CD4-positive, alpha-beta T cell treated with Interleukin-17A for 1 hour (primary cell): ENCODE data around the gene LCMT2.
A peak's percentile ranks its signal among the peaks of the same experiment; 100 is the strongest.

ENCODE experiments used
- DNase-seq: peaks from one replicate; pipeline ENCODE4 v3.0.0-alpha.2; 2020

LCMT2 gene, protein sequence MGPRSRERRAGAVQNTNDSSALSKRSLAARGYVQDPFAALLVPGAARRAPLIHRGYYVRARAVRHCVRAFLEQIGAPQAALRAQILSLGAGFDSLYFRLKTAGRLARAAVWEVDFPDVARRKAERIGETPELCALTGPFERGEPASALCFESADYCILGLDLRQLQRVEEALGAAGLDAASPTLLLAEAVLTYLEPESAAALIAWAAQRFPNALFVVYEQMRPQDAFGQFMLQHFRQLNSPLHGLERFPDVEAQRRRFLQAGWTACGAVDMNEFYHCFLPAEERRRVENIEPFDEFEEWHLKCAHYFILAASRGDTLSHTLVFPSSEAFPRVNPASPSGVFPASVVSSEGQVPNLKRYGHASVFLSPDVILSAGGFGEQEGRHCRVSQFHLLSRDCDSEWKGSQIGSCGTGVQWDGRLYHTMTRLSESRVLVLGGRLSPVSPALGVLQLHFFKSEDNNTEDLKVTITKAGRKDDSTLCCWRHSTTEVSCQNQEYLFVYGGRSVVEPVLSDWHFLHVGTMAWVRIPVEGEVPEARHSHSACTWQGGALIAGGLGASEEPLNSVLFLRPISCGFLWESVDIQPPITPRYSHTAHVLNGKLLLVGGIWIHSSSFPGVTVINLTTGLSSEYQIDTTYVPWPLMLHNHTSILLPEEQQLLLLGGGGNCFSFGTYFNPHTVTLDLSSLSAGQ

GRCh38 chr15:43329960-43330779 lies at the start of gene LCMT2:
Gene LCMT2 (minus strand): TSS chr15:43330573. CDS start chr15:43330489, 84 bp downstream.
- DNase-seq: peak; percentile 95

GRCh38 chr15:43378601-43379000 lies 48.2 kb upstream of the LCMT2 start:
- no peak for DNase-seq

DNA sequence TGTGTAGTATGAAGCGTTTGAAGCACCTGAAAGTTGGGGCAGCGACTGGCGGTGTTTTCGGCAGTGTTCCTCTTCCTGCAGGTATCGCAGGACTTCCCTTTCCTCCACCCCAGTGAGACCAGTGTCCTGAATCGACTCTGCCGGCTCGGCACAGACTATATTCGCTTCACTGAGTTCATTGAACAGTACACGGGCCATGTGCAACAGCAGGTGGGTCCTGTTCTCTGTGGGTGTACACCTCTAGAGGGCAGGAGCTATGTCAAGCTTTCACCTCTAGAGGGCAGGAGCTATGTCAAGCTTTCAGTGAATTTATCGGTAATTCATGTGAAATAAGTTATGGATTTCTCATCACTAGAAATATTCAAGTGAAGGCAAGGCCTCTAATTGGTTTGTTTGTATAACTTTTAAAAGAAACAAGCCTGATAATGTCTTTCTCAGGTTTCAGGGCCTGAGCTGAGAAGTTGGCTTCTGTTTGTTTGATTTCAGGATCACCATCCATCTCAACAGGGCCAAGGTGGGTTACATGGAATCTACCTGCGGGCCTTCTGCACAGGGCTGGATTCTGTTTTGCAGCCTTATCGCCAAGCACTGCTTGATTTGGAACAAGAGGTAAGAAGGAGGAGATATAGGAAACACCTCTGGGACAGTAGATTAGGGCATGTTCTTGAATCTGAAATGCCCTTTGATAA lies 45.8 kb upstream of the LCMT2 start:
- peak; percentile 54 for DNase-seq

GRCh38 chr15:43370975-43371974 lies 40.9 kb upstream of the LCMT2 start, which contains the start of the genes TUBGCP4 and ZSCAN29:
Gene TUBGCP4 (plus strand): TSS chr15:43371101. CDS start chr15:43371355, 254 bp downstream.
Gene ZSCAN29 (minus strand): TSS chr15:43371043. CDS start chr15:43369913, 1,130 bp downstream.
- peak; percentile 78 for DNase-seq

- DNase-seq: no peak
These were observed 40.1 kb upstream of the LCMT2 start for GRCh38 chr15:43370310-43370974.

GRCh38 chr15:43361313-43361903 lies 31.0 kb upstream of the LCMT2 start:
- no peak for DNase-seq

- DNase-seq: no peak
These were observed 30.4 kb upstream of the LCMT2 start for GRCh38 chr15:43360821-43361220.

DNA sequence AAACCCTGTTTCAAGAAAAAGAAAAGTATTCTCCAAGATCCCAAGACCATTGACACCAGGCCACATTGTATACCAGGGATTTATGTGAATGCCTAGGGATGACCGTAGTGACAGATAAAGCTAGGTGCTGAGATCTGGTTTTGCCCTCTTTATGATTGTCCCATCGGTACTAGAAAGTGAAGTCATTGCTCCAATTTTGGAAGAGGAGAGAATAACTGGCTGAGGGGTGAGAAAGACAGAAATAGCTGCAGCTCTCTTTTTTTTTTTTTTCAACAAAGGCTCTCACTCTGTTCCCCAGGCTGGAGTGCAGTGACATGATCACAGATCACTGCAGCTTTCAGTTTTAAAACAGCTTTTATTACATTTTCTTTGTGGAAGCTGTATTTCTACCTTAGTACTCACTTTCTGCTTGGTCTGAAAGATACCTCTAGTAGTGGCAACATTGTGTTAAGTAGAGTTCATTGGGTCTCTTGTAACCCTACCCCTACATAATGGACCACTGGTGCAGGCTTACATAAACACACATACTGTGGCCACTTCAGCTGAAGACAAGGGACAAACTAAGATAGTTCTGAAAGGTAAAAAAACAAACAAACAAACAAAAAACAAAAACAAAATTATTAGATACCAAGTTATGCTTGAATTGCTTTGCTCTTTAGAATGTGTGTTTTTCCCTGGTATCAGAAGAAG lies 22.5 kb upstream of the LCMT2 start:
- no peak for DNase-seq

DNA sequence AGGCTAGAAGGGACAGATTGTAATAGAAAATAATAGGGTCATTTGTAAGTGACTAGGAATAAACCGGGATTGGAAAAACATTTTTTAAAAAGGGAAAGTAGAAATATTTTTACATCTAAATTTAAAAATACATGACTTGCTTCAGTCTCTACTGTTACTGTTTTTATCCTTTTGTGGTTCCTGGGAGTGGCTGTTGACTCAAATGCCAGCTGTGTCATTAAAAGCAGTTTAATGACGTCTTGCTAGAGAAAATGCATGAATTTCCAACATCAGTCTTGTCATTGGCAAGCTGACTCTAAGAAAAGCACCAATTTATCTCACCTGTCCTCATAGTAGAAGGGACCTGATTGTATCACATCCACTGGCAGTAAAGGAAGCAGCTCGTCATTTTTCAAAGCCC lies 16.7 kb upstream of the LCMT2 start:
- no peak for DNase-seq

GRCh38 chr15:43346305-43346704 lies 15.9 kb upstream of the LCMT2 start:
- peak; percentile 15 for DNase-seq

GRCh38 chr15:43330780-43331087 lies 361 bp upstream of the LCMT2 start:
- DNase-seq: no peak

DNA sequence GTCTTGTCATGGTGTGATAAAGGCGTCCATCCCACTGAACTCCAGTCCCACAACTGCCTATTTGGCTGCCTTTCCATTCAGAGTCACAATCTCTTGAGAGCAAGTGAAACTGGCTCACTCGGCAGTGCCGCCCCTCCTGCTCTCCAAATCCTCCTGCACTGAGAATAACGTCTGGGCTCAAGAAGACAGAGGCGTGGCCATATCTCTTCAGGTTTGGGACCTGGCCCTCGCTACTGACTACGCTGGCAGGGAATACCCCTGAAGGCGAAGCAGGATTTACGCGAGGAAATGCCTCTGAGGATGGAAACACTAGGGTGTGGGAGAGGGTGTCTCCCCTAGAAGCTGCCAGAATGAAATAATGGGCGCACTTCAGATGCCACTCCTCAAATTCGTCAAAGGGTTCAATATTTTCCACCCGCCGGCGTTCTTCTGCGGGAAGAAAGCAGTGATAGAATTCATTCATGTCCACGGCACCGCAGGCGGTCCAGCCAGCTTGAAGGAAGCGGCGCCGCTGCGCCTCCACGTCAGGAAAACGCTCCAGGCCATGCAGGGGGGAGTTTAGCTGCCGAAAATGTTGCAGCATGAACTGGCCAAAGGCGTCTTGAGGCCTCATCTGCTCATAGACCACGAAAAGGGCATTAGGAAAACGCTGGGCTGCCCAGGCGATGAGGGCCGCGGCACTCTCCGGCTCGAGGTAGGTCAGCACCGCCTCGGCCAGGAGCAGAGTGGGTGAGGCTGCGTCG lies 985 bp downstream of the LCMT2 start:
- peak; percentile 7 for DNase-seq

DNA sequence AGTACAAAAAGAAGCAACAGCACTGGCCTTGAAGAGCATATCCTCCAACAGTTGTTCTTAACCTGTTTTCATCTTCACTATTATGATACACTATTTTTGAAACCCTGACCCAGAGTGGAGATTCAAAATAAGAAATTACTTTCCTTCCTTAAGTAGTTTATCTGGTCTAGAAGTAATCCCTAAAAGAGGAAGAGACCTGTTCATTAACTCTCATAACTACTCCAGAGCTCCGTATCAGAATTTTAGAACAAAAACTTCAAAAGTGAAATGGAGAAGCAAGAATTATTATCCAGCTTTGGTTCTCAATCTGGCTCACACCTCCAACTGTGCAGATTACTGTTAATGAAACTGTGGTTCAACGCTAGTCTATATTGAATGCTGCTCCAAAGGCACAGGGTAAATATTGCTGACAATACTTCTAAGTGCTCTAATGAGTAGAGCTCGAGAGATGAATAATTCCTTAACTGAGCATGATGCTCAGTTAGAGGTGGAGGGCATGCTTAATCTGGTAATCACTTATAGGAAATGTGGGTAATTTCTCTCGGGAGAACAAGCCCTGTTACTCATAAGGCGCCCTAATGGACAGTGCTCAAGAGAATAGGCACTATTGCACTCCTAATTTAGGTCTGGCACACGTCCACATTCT lies 5.2 kb downstream of the LCMT2 start:
- DNase-seq: no peak

- DNase-seq: no peak
These were observed 11.2 kb downstream of the LCMT2 start for GRCh38 chr15:43318990-43319771.

DNA sequence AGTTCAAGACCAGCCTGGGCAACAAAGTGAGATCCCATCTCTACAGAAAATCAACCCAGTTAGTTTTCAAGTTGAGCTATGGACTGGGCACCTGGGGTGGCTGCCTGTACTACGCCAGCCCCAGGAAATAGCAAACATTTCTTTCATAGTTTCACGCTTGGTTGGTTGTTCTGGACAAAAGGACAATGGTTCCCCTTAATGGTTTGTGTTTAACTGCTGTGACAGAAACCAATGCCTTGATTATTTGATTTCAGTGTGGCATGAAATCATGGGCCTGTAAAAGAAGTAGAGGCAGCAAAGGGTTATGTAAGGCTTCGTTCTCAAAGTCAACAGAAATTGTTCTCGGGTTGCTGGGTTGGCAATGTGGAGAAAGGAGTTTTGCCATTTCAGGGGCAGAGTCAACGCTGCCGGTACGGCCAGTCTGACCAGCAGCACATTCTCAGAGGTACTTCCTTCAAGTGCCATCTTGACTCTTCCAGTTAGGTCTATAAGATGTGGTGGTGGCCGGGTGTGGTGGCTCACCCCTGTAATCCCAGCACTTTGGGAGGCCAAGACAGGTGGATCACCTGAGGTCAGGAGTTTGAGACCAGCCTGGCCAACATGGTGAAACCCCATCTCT lies 12.7 kb downstream of the LCMT2 start:
- no peak for DNase-seq

GRCh38 chr15:43316971-43317346 lies 13.4 kb downstream of the LCMT2 start:
- no peak for DNase-seq
